ENCODE data around the gene ARFGAP2. TPM values are rescaled to one million over a fixed set of nuclear protein-coding genes. Genes with fewer than 3 reads are reported as not detected.

ARFGAP2 gene
- total and polyA plus RNA-seq, 2 of the 8 experiments (the other 6 are each of a cell fraction or from before 2014, with no cell fraction given): 50.2 to 64.0 TPM

DNA sequence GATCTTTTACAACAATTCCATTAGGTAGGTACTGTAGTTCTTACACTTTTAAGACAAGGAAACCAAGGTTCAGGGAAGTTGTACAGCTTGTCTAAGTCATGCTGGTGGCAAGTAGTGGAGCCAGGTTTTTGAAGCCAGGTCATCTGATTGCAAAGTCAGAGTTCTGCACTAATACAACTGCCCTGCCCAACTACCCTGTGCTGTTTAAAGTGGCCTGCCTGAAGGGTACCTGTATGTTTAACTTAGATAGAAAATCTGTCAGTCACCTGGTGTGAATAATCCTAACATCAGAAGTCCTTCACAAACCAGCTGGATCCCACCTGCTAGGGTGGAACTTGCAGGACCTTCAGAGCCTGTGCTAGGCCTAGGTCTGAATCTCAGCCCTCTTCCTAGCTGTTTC, 44.2 kb downstream of the ARFGAP2 start (continued):
- TF ChIP-seq HDAC2 (IDR thresholded peaks at IDR 0.05; ENCODE audit: borderline replicate concordance in 1 of 2, low read depth in 2 of 2, low read length in 2 of 2) (no peak), ZNF274 (IDR thresholded peaks at IDR 0.05; ENCODE audit: borderline replicate concordance, extremely low read depth, low read length) (no peak)
